Ascending aorta (tissue), 2 donors: ENCODE data around the gene COL28A1. TPM values are rescaled to one million over a fixed set of nuclear protein-coding genes. Genes with fewer than 3 reads are reported as not detected.

ENCODE experiments used
- DNase-seq, 2 donors: peaks; one replicate each; pipeline ENCODE4 v3.0.0-alpha.2; 2019; ENCODE audit warnings: low spot score in 2 of 2
- H3K27ac ChIP-seq, 2 donors: fragments of 200-600 bp; sonication (generic); one replicate each; pipeline ENCODE4 v1.5.1; 2016 to 2017; ENCODE audit warnings: mild to moderate bottlenecking in 1 of 2
- H3K27me3 ChIP-seq: fragments of 200-600 bp; sonication (generic); one replicate; pipeline ENCODE4 v1.5.1; 2017
- H3K36me3 ChIP-seq, 2 donors: fragments of 200-600 bp; sonication (generic); one replicate each; pipeline ENCODE4 v1.5.1; 2016
- H3K4me1 ChIP-seq, 2 donors: fragments of 200-600 bp; sonication (generic); one replicate each; pipeline ENCODE4 v1.5.1; 2016 to 2017; ENCODE audit warnings: mild to moderate bottlenecking in 1 of 2
- H3K4me3 ChIP-seq, 2 donors: fragments of 200-600 bp; sonication (generic); one replicate each; pipeline ENCODE4 v1.5.1; 2016 to 2017; ENCODE audit warnings: mild to moderate bottlenecking in 1 of 2
- H3K9me3 ChIP-seq, 2 donors: fragments of 200-600 bp; sonication (generic); one replicate each; pipeline ENCODE4 v1.5.1; 2016
- intact Hi-C: fragments of 100-400 bp; cut with DNase I; formaldehyde crosslinking; loops from one replicate; pipeline ENCODE4 v1.15.1; 2023
- total RNA-seq: library from RNA; depleted of rRNA; stranded (reverse); fragments of >200 nt; gene quantifications from one replicate; pipeline ENCODE4 v1.1.0, GENCODE V29; 2016
- TF ChIP-seq, protein P1 (sequence below), 3 experiments: fragments of 200-600 bp in 2 of 3; fragments of 450-650 bp in 1 of 3; sonication (generic) in 2 of 3; IDR thresholded peaks; one replicate each; pipeline ENCODE4 v1.5.1; 2016 to 2019; ENCODE audit warnings: antibody characterized with exemption in 3 of 3, mild to moderate bottlenecking in 1 of 3, moderate library complexity in 1 of 3

Gene COL28A1
- total RNA-seq, 1 donor from 2014 or later = 0.11 TPM

DNA sequence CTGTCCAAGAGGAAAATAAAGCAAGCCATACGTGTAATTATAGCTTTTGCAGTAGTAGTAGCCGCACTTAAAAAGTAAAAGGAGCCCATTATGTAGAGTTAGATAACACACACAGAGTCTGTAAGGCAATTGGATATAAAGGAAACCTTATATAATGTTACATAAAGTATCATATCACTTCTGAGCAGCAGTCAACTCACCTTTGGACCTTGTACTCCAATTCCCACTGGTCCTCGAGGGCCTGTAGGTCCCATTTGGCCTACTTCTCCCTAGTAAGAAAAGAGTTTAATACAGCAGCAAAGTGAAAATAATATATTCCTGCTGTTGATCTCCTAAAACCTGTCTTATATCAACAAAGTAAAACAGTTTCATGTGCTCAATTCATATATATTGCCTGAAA is 83.6 kb downstream of the COL28A1 start:
- Histone ChIP-seq H3K9me3 (peaks cover 0 to 15% of the 10 kb centered on the region in 2 donors), H3K36me3 (no peaks in the 10 kb centered on the region), H3K4me1 (no peaks in the 10 kb centered on the region), H3K27me3 (no peaks in the 10 kb centered on the region), H3K4me3 (no peak overlapping the region), H3K27ac (no peak overlapping the region)
- TF ChIP-seq, protein P1, sequence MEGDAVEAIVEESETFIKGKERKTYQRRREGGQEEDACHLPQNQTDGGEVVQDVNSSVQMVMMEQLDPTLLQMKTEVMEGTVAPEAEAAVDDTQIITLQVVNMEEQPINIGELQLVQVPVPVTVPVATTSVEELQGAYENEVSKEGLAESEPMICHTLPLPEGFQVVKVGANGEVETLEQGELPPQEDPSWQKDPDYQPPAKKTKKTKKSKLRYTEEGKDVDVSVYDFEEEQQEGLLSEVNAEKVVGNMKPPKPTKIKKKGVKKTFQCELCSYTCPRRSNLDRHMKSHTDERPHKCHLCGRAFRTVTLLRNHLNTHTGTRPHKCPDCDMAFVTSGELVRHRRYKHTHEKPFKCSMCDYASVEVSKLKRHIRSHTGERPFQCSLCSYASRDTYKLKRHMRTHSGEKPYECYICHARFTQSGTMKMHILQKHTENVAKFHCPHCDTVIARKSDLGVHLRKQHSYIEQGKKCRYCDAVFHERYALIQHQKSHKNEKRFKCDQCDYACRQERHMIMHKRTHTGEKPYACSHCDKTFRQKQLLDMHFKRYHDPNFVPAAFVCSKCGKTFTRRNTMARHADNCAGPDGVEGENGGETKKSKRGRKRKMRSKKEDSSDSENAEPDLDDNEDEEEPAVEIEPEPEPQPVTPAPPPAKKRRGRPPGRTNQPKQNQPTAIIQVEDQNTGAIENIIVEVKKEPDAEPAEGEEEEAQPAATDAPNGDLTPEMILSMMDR (IDR thresholded peaks at IDR 0.05) = no peak
- intact Hi-C loops = no loop called here
- no peak for DNase-seq

- Histone ChIP-seq H3K4me3 (no peak overlapping the region), H3K36me3 (no peaks in the 10 kb centered on the region), H3K9me3 (peaks cover 0 to 15% of the 10 kb centered on the region in 2 donors), H3K27me3 (no peaks in the 10 kb centered on the region), H3K27ac (no peak overlapping the region), H3K4me1 (no peaks in the 10 kb centered on the region)
- TF ChIP-seq, protein P1 (IDR thresholded peaks at IDR 0.05) = no peak
- intact Hi-C loops = no loop called here
- no peak for DNase-seq
Observed at GRCh38 chr7:7449055-7449454, 86.6 kb downstream of the COL28A1 start.

- Histone ChIP-seq H3K4me3 (no peak overlapping the region), H3K27ac (no peak overlapping the region), H3K27me3 (no peaks in the 10 kb centered on the region), H3K4me1 (no peaks in the 10 kb centered on the region), H3K36me3 (no peaks in the 10 kb centered on the region), H3K9me3 (peaks cover 0 to 15% of the 10 kb centered on the region in 2 donors)
- intact Hi-C loops = no loop called here
- no peak for DNase-seq
- TF ChIP-seq, protein P1 (IDR thresholded peaks at IDR 0.05) = no peak
Observed at GRCh38 chr7:7446616-7447015, 89.1 kb downstream of the COL28A1 start.

DNA sequence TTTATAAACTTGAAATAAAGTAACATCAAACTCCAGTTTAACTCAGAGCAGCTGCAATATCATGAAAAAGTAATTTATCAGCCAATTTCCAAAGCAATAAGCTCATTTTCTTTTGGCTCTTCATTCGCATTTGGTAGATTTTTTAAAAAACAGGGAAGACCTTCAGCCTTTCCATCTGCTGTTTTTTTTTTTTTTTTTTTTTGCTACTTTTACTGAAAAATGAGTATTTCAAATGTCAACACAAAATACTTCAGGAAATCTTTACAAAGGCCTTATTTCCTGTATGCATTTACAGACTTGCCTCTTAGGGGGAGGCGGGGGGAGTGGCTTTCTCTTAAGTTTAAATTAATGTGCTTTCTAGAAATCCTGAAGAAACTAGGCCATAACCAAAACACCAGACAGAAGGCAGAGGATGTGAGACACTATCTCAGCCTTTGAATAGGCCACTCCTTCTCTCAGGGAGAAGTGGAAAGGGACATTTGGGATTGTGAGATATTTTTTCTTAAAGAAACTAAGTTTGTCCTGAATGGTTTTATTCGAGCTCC is 91.8 kb downstream of the COL28A1 start:
- no peaks in the 10 kb centered on the region for H3K4me1 ChIP-seq

GRCh38 chr7:7439564-7439963 is 96.1 kb downstream of the COL28A1 start:
- no peaks in the 10 kb centered on the region for H3K9me3 ChIP-seq
- DNase-seq = no peak
- no peaks in the 10 kb centered on the region for H3K36me3 ChIP-seq
- H3K27ac ChIP-seq = no peak overlapping the region
- no peaks in the 10 kb centered on the region for H3K4me1 ChIP-seq
- TF ChIP-seq, protein P1 (IDR thresholded peaks at IDR 0.05) = no peak
- intact Hi-C loops = no loop called here
- H3K27me3 ChIP-seq = no peaks in the 10 kb centered on the region
- no peak overlapping the region for H3K4me3 ChIP-seq

More for the DNA sequence above, 91.8 kb downstream of the COL28A1 start:
- TF ChIP-seq, protein P1 (IDR thresholded peaks at IDR 0.05) = no peak
- DNase-seq = no peak
- intact Hi-C loops = no loop called here
- no peak overlapping the region for H3K27ac ChIP-seq
- no peaks in the 10 kb centered on the region for H3K27me3 ChIP-seq
- H3K36me3 ChIP-seq = no peaks in the 10 kb centered on the region
- H3K4me3 ChIP-seq = no peak overlapping the region
- H3K9me3 ChIP-seq = peaks cover 0 to 3% of the 10 kb centered on the region in 2 donors

- no peaks in the 10 kb centered on the region for H3K36me3 ChIP-seq
- no peaks in the 10 kb centered on the region for H3K4me1 ChIP-seq
- no peak for DNase-seq
- H3K9me3 ChIP-seq = no peaks in the 10 kb centered on the region
- H3K27ac ChIP-seq = no peak overlapping the region
- H3K27me3 ChIP-seq = no peaks in the 10 kb centered on the region
- H3K4me3 ChIP-seq = no peak overlapping the region
- TF ChIP-seq, protein P1 (IDR thresholded peaks at IDR 0.05) = no peak
- intact Hi-C loops = no loop called here
Observed at GRCh38 chr7:7438851-7439250, 96.8 kb downstream of the COL28A1 start.
